ENCODE measurements around the gene DCXR.

Gene DCXR

DNA sequence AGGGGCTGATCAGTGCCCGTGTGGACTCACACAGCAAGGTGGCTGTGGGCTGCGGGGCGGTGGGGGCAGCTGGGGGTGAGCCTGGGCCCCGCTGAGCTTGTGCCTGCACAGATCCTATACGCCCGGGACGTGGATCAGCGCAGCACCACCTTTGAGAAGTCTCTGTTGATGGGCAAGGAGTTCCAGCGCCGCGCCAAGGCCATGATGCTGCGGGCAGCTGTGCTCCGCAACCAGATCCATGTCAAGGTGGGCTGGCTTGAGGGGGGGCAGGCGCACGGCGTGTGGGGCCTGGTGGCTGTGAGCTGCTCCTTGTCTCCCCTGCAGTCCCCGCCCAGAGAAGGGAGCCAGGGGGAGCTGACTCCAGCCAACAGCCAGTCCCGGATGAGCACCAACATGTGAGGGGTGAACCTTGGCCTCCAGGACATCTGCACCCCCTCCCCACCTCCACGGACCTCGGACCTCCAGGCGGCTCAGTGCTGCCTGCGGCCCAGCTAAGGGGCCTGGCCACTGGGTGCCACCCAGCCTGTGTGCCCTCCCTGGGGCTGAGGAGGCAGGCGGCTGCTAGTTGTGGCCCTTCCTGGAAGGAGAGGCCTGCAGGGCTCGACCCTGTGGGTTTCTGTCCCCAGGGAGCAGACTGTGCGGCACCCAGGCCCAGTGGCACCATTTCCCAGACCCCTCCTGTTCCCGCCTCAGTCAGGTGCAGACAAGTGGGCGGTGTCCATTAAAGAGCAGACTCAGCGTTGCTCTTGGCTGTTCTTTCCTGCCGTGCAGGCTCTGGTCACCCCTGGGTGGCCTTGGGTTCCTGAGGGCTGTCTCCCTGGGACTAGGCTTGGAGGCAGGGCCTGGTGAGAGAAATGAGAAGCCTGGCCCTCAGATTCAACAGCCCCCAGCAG is 19.5 kb upstream of the DCXR start:
- in situ Hi-C loops (cut with HindIII; ENCODE audit: low pct_unique_long_range_greater_than_20kb, low sequenced_read_pairs): no loop called here
- TF ChIP-seq JUND (IDR thresholded peaks at IDR 0.05; ENCODE audit: low read depth): no peak
- DNase-seq (ENCODE audit: low read depth in 1 of 2, low spot score in 1 of 2): no peak

DNA sequence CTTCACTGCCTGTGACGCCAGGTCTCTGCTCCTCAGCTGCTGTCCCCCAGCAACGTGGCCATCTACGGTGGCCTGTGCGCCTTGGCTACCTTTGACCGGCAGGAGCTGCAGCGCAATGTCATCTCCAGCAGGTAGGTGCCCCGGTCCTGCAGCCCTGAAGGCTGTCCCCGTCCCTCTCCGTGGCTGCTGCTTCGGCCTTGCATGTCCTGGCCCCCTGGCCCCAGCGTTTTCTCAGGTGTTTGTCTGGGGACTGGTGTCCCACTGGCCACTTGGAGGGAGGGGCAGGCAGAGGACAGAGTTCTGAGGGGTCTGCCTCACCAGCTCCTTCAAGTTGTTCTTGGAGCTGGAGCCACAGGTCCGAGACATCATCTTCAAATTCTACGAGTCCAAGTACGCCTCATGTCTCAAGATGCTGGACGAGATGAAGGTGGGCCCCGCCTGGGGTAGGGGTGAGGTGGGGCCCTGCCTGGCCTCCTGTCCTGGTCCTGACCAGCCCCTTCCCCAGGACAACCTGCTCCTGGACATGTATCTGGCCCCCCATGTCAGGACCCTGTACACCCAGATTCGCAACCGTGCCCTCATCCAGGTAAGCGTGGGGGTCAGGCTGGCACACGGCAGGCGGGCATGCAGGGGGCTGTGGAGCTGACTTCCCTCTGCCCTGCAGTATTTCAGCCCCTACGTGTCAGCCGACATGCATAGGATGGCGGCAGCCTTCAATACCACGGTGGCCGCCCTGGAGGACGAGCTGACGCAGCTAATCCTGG is 18.6 kb upstream of the DCXR start:
- in situ Hi-C loops (cut with HindIII; ENCODE audit: low pct_unique_long_range_greater_than_20kb, low sequenced_read_pairs): no loop called here
- no peak for TF ChIP-seq JUND (IDR thresholded peaks at IDR 0.05; ENCODE audit: low read depth)
- DNase-seq (ENCODE audit: low read depth in 1 of 2, low spot score in 1 of 2): no peak

DNA sequence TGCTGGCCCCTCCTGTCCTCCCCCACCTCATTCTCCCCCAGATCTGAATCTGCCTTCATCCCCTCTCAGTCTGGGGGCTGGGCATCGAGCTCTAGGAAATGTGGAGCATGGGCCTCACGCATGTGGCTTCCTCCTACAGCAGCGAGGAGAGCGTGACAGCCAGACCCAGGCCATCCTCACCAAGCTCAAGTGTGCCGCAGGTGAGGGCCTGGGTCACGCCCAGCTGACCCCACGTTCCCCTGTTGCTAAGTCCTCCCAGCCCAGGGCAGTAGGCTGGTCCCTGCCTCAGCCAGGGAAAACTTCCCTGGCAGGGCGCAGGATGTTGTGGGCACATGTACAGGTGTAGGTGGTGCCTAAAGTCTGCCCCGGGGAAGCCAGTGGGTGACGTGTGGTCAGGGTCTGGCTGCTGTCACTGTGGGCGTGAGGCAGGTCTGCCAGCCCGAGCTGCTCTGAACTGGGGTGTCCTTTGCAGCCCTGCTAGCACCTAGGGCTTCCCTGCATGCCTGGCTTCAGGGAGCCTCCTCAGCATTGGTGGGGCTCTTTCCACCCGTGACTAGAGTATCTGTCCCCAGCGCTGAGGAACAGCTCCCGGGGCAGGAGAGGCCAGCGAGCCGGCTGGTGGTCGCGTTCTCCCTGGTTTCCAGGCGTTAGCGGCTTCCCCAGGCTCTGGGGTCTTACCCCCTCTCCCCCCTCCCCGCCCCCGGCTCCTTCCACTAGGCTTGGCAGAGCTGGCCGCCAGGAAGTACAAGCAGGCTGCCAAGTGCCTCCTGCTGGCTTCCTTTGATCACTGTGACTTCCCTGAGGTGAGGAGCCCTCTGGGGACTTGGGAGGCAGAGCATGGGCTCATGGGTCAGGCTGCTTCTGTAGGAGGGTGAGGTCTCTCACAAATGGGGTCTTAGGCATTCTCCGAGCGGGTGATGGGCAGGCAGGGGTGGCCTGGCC is 17.8 kb upstream of the DCXR start:
- in situ Hi-C loops (cut with HindIII; ENCODE audit: low pct_unique_long_range_greater_than_20kb, low sequenced_read_pairs): no loop called here
- TF ChIP-seq JUND (IDR thresholded peaks at IDR 0.05; ENCODE audit: low read depth): no peak

DNA sequence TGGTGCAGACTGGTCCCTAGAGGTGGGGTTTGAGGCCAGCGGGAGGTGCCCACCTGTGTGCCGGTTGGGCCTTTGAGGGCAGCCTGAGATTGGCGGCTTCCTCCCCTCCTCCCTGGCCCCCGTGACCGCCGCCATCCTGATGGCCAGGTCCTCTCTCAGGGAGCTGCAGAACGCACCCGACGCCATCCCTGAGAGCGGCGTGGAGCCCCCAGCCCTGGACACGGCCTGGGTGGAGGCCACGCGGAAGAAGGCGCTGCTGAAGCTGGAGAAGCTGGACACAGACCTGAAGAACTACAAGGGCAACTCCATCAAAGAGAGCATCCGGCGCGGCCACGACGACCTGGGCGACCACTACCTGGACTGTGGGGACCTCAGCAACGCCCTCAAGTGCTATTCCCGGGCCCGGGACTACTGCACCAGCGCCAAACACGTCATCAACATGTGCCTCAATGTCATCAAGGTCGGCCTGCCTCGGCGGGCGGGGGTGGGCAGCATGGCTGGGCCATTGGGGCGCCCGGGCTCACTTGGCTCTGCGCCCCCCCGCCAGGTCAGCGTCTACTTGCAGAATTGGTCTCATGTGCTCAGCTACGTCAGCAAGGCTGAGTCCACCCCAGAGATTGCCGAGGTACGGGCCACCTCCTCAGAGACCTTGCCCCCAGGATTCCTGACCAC is 17.0 kb upstream of the DCXR start:
- in situ Hi-C loops (cut with HindIII; ENCODE audit: low pct_unique_long_range_greater_than_20kb, low sequenced_read_pairs): no loop called here
- TF ChIP-seq JUND (IDR thresholded peaks at IDR 0.05; ENCODE audit: low read depth): no peak
- no peak for DNase-seq (ENCODE audit: low read depth in 1 of 2, low spot score in 1 of 2)

More for the DNA sequence above, 17.8 kb upstream of the DCXR start:
- no peak for DNase-seq (ENCODE audit: low read depth in 1 of 2, low spot score in 1 of 2)

DNA sequence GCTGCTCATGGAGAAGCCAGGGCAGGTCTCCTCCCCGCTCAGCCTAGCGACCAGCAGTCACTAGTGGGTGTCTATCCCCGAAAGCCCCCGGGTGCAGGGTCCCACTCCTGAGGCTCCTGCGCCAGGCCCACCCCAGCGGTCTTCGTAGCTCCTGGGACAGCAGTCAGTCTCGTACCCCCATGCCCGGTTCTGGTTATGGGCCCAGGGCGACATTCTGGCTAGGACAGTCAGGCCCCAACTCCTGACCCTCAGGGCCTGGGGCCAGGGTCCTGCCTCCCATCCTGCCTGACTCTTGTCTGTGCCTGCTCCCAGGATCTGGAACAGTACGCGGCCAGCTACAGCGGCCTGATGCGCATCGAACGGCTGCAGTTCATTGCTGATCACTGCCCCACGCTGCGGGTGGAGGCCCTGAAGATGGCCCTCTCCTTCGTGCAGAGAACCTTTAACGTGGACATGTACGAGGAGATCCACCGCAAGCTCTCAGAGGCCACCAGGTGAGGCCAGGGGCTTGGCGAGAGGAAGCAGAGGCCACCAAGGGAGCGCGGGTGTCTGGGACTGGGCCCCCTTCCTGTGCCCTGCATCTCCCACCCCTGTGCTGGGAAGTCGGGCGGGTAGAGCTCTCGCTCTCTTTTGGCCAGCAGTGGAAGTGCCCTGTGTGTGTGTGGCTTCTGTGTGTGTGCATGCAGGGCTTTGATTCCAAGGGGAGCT is 16.2 kb upstream of the DCXR start:
- no peak for DNase-seq (ENCODE audit: low read depth in 1 of 2, low spot score in 1 of 2)
- TF ChIP-seq JUND (IDR thresholded peaks at IDR 0.05; ENCODE audit: low read depth): no peak
- in situ Hi-C loops (cut with HindIII; ENCODE audit: low pct_unique_long_range_greater_than_20kb, low sequenced_read_pairs): no loop called here

DNA sequence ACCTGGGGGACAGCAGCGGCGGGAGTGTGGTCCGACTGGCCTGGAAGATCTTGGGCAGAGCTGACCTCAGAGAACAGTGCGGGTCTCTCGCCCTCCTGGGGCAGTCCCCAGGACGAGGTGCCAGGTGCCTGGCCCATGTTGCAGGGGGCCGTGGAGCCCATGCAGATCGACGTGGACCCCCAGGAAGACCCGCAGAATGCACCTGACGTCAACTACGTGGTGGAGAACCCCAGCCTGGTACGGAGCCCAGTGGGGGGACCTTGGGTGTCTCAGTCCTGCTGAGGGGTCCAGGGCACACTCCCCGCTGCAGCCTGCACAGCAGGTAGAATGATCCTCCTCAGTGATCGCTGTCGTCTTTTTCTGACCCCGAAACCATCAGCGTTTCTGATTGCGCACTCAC is 15.6 kb upstream of the DCXR start:
- no peak for DNase-seq (ENCODE audit: low read depth in 1 of 2, low spot score in 1 of 2)
- TF ChIP-seq JUND (IDR thresholded peaks at IDR 0.05; ENCODE audit: low read depth): no peak
- in situ Hi-C loops (cut with HindIII; ENCODE audit: low pct_unique_long_range_greater_than_20kb, low sequenced_read_pairs): no loop called here

DNA sequence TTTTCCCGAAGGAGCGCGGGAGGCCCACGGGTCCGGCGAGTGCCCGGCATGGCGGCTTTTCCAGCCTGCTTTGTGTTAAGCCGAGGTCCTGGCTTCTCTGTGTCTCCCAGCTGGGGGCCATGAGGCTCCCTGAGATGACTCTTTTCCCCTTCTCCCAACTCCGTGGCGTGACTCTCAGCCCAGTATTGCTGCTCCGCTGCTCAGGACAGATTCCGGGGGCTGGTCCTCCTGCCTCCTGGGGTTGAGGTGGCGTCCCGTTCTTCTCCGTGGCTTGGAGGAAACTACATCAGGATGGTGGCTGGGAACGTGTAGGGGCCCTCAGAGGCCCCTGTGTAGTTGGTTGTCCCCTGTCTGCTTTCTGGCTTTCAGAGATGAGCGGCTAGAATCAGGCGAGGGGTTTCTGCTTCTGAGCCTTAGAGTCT is 15.2 kb upstream of the DCXR start:
- no peak for DNase-seq (ENCODE audit: low read depth in 1 of 2, low spot score in 1 of 2)
- in situ Hi-C loops (cut with HindIII; ENCODE audit: low pct_unique_long_range_greater_than_20kb, low sequenced_read_pairs): no loop called here
- no peak for TF ChIP-seq JUND (IDR thresholded peaks at IDR 0.05; ENCODE audit: low read depth)

DNA sequence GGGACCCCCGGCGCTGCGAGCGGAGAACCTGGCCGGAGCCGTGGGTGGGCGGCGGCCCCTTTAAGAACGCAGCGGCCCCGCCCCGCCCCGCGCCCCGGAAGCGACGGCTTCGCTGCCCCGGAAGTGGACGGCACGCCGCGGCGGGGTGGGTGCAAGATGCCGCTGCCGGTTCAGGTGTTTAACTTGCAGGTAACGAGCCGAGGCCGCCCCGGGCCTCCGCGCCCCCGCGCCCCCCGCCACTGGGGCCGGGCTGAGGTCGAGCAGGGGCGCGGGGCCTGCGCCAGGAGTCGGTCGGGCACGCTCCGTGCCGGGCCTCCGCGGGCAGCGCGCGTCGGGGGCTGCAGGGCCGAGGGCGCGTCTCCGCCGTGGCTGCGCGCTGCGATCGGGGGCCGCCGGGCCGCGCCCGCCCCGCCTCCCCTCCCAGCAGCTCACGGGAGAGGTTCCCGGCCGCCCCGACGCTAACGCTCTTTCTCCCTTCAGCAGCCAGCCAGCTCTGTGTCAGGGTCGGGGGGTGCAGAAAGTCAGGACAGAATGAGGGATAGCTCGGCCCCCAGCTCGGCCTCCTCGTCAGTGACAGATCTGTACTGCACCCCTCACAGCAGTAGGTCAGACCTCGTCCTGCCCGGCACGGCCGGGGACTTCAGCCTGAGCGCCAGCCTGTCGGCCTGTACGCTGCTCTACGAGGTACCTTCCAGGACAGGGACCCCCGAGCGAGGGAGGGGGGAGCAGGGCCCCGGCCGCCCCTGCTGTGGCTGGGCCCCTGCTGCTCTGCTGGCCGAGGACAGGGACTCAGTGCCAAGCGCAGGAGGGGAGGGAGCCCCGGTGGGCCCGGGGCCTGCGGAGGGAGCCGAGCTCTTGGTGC is 14.5 kb upstream of the DCXR start, which contains the start of the genes GPS1 and RFNG:
Gene GPS1, plus strand, starts transcription at position 123 of the 862 bp plus-strand sequence. Its CDS starts 34 bp downstream, at position 157.
Gene RFNG, minus strand, starts transcription at position 36 of the 862 bp plus-strand sequence. CDS start 45 bp downstream, outside the sequence.
- in situ Hi-C loops (cut with HindIII; ENCODE audit: low pct_unique_long_range_greater_than_20kb, low sequenced_read_pairs): no loop called here
- no peak for TF ChIP-seq JUND (IDR thresholded peaks at IDR 0.05; ENCODE audit: low read depth)
- peak; percentile 83 to 97 for DNase-seq (ENCODE audit: low read depth in 1 of 2, low spot score in 1 of 2)

DNA sequence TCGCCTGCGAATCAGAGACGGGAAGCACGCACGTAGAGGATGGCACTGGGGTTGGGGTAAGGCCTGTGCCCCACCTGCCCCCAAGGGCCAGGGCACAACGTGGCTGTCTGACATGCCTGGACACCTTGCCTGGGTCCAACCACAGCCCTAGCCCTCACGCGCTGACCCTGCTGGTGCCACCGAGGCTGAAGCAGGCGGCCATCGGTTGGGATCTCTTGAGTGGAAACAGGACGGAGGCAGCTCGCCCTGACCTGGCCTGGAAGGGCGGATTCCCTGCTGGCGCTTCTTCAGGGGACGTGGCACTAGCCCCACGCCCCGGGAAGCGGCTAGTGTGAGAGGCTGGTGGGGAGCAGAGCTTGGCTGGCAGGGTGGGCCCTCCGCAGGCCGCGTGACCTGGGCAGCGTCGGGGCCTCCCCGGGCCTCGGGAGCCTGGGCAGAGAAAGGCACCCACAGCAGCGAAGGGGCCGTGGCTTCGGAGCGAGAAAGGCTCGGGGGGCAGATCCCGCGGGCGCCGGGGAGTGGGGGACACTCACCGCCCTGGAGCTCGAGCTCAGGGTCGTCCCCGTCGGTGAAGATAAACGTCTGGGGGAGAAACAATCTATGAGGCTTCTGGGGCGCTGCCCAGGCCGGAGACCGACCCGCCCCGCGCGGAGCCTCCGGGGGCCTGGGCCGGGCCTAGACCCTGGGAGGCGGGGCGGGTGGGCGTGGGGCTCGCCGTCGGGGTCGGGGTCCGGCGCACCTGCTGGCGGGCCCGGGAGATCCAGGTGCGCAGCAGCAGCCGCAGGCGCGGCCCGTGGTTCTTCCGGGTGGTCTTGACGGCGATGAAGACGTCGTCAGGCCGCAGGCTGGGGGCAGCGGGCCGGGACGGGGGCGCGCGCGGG is 13.5 kb upstream of the DCXR start:
- in situ Hi-C loops (cut with HindIII; ENCODE audit: low pct_unique_long_range_greater_than_20kb, low sequenced_read_pairs): no loop called here
- no peak for TF ChIP-seq JUND (IDR thresholded peaks at IDR 0.05; ENCODE audit: low read depth)
- no peak for DNase-seq (ENCODE audit: low read depth in 1 of 2, low spot score in 1 of 2)
